ENCODE data around the gene SLC30A2. TPM values are rescaled to one million over a fixed set of nuclear protein-coding genes. Genes with fewer than 3 reads are reported as not detected.

SLC30A2 gene
- total and polyA plus RNA-seq, 9 of the 15 experiments (the other 6 are each of a cell fraction or from before 2014, with no cell fraction given) = 0.01 to 0.18 (median 0.06) TPM; not detected in 3

- TF ChIP-seq HNRNPUL1 (IDR thresholded peaks at IDR 0.05; ENCODE audit: low read length) (no peak), NCOR1 (IDR thresholded peaks at IDR 0.05) (no peak), ZNF707 (CRISPR knock-in tag; conservative IDR thresholded peaks at IDR 0.05) (no peak), ATF1 (CRISPR knock-in tag; IDR thresholded peaks at IDR 0.05) (no peak), ATF1 (tag; IDR thresholded peaks at IDR 0.05) (peak; percentile 91), ZNF3 (CRISPR knock-in tag; IDR thresholded peaks at IDR 0.05) (no peak), E2F4 (CRISPR knock-in tag; IDR thresholded peaks at IDR 0.05; ENCODE audit: low read depth) (no peak), MTA1 (IDR thresholded peaks at IDR 0.05; ENCODE audit: borderline replicate concordance) (peak; percentile 31; the same call in 1 of the 2 replicates), LCOR (CRISPR knock-in tag; IDR thresholded peaks at IDR 0.05) (peak; percentile 57; the same call in 1 of the 2 replicates), ILK (tag; IDR thresholded peaks at IDR 0.05; ENCODE audit: borderline replicate concordance, low read depth) (no peak), FIP1L1 (IDR thresholded peaks at IDR 0.05; ENCODE audit: low read depth, low read length, poor library complexity, severe bottlenecking) (peak; percentile 36), ZNF512 (tag; IDR thresholded peaks at IDR 0.05) (no peak), HOMEZ (CRISPR knock-in tag; IDR thresholded peaks at IDR 0.05) (no peak), HDAC6 (IDR thresholded peaks at IDR 0.05; ENCODE audit: low read depth, low read length) (0 out of 2 replicates have a peak, but pooled peaks have one; percentile 36), ZNF589 (CRISPR knock-in tag; IDR thresholded peaks at IDR 0.05; ENCODE audit: low read depth) (no peak; the same call in 1 of the 2 replicates), MED1 (CRISPR knock-in tag; IDR thresholded peaks at IDR 0.05; ENCODE audit: borderline replicate concordance) (no peak), SFPQ (IDR thresholded peaks at IDR 0.05; ENCODE audit: low read depth, low read length) (no peak), HDGF (IDR thresholded peaks at IDR 0.05) (no peak), FUS (optimal IDR thresholded peaks at IDR 0.05; ENCODE audit: low read depth, low read length) (no peak), RB1 (IDR thresholded peaks at IDR 0.05; ENCODE audit: low read depth) (peak; percentile 76; the same call in 1 of the 2 replicates)
These were observed 10.5 kb downstream of the SLC30A2 start (continued) for GRCh38 chr1:26035203-26035958.
